GM18870 (cell line): ENCODE data around the gene SPSB1.

ENCODE experiments used
- ATAC-seq: cut with Tn5 transposase; IDR thresholded peaks from one replicate; pipeline ENCODE4 v1.9.1; 2021; ENCODE audit warnings: moderate library complexity; ENCODE audit not compliant: unreplicated experiment

Gene SPSB1

DNA sequence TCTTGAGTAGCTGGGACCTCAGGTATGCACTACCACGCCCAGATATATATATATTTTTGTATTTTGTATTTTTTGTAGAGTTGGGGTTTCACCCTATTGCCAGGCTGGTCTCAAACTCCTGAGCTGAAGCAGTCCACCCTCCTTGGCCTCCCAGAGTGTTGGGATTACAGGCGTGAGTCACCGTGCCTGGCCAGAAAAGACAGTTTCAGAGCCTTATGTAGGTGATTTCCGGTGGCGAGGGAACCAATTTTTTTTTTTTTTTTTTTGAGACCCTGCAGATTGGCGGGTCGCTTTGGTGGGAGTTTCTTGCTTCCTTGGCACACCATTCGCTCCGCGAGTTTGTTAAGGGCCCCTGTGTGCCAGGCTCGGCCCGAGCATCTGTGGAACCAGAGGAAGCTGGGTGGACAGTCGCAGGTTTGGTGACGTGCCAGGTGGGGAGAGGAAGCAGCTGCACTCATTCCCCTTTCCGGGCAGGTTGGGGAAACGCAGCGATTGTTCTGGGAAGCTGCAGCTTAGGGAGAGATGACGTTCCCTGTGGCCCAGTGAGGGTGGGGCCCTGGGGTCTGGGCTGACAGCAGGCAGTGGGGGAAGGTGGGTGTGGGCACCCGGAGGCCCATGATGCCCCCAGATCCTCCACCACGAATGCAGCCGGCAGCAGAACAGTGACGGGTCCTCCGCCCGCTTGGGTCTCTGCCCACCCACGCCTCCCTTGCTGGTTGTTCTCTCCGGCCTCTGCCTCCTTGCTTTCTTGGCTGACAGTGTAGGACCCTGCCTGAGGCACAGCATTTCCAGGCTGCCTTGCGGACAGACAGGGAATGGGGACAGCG is 25.1 kb downstream of the SPSB1 start:
- ATAC-seq = no peak

DNA sequence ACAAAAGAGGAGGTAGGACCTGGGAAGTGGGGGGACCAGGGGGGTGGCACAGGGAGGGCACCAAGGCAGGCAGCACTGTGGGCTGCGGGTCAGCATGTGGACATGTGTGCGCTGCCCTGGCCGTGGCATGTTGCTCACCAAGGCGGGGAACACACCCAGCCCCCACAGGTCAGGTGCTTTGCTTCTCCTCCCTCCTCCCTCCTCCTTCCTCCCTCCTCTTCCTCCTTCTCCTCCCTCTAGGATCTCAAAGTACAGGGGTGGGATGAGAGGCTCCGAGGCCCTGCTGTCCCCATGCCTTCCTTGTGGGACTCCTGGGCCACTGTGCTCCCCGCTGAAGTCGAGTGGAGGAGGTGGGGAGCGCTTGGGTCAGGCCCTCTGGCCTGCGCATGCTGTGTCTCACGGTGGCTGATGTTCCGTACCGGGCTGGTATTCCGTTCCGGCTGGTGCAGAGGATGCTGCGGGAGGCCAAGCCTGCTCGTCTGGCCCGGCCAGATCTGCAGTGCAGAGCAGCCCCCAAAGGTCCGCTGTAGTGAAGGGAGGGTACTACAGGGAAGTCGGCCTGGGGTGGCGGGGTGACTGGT is 26.6 kb downstream of the SPSB1 start:
- ATAC-seq = no peak

DNA sequence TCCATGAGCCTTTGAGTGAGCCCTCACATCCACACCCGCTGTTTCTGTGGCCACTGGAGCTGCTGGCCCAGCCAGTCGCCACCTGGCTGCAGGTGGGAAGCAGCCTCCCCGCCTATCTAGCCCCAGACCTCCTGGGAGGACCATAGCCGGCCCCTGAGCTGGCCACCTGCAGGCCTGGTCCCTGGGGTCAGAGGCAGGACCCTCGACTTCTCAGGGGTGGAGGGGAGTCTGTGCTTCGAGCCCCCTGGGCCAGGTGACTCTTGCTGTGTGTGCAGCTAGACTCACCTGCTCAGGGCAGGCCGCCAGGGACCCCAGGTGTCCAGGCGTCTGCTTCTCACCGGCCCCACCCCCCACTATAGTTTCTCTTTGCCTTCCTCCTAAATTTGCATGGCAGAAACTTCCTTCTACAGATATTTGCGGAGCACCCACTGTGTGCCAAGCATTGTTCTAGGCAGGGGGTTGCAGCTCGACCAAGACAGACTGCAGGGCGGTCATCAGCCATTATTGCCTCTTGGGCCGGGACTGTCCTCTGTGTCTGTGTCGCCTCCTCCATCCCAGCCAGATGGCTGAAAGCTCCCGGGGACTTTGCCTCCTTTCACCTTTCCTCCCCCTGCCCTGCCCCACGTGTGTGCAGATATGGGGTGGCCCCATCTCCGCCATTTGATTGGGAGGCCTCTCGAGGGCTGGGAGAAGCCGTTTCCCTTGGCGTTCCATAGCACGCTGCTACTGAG is 27.3 kb downstream of the SPSB1 start:
- no peak for ATAC-seq

DNA sequence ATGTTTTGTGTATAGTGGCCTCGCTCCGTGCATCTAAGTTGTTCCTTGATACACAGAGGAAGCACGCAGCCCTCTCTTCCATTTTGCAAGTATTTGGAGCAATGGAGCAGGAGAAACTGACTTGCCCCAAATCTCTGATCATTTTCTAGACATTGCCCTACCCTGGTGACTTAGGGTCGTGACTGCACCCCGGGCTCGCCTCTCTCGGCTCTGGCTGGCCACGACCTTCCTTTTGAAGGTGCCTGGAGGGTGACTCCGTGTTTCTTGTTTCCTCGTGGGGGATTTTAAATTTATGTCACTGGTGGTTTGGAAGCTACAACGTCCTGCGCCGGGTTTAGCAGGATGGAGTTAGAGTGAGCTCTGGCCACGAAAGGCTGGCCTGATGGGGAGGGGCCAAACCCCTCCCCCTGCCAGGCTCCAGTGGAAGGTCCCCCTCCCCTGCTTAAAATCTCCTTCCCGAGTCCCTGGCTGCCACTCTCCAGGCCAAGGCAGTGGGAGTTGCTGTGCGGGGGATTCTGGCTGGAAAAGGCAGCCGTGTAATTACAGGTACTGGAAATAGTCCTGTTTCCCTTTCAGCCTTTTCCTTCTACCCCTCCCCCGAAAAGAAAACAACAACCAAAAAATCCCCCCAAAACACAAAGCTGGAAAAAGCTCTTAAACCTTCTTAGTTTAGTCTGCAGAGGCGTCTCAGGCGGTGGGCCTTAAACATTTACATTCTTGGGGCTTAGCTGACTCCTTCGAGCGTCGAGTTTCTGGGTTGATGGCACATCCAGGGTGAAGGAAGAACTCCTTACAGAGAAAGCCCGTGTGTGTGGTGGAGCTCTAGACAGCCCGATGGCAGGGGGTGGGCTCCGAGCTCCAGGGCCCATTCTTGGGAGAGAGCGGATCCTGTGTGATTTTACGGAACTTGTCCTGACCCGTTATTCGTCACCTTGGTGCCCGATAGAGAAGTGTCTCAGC is 28.1 kb downstream of the SPSB1 start:
- ATAC-seq = no peak

DNA sequence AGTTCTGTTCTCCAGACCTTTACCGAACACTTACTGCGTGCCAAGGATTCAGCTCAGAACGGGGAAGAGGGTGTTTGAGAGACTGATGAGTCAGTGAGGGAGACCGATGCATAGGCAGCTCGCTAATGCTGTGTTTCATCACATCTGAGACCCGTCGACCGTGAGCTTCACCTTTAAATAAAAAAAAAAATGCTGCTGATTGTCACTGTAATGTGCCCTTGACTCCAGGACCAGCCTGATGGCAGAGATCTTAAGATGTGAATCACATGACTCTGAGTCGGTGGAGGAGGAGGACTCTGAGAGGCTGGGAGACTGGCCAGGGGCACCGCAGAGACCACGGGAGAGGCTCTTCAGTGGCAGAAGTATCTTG is 28.8 kb downstream of the SPSB1 start:
- no peak for ATAC-seq

DNA sequence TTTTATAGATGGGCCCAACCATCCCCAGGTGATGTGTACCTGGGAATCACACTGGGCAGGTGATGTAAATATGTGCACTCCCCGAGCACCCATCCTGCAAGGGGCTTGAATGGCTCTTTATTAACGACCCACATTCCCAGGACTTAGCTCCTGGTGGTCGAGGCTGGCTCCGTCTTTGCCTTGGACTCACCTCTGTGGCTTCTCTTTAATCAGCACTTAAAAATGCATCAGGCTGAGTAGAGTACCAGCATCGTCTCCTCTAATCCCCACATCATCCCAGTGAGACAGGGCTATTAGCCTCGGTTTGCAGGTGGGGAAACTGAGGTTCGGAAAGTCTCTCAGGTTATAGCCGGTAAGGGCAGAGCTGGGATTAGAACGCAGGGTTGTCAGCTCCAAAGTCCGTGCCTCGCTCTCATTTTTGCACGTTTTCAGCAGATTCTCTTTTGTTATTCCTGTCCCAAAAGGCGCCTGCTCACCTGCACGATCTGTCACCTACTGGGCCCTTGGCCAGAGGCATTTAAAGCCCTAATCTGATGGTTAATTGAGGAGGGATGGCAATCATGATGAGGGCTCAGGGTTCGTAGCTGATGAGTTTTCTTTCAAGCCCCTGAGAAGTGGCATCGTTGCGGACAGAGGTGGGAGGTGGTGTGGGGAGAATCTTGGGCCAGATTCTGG is 29.4 kb downstream of the SPSB1 start:
- ATAC-seq = no peak

DNA sequence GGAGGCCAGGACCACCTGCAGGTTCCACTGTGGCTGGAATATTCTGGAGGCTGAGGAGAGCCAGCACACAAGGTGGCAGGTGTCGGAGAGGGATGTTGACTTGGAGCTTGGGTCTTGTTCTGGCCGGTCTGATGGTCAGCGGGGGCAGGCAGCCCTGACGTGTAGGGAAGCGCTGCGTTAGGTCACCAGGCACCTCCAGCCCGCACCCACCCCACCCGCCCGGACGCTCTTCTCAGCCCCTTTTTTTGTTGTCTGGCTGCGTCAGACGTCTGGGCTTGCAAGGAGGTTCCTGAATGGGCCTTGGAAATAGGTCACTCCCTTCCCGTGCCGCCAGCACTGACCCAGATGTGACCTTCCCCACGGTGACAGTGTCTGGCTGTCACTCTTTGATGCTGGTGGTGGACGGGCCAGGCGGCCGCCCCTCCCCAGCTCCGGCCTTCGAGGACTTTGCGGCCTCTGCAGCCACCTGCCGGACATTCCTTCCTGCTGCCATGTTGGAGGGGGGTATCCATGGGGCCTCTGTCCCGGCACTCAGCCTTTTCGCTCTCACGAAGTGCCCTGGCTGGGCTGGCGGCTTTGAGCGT is 30.1 kb downstream of the SPSB1 start:
- ATAC-seq = no peak

DNA sequence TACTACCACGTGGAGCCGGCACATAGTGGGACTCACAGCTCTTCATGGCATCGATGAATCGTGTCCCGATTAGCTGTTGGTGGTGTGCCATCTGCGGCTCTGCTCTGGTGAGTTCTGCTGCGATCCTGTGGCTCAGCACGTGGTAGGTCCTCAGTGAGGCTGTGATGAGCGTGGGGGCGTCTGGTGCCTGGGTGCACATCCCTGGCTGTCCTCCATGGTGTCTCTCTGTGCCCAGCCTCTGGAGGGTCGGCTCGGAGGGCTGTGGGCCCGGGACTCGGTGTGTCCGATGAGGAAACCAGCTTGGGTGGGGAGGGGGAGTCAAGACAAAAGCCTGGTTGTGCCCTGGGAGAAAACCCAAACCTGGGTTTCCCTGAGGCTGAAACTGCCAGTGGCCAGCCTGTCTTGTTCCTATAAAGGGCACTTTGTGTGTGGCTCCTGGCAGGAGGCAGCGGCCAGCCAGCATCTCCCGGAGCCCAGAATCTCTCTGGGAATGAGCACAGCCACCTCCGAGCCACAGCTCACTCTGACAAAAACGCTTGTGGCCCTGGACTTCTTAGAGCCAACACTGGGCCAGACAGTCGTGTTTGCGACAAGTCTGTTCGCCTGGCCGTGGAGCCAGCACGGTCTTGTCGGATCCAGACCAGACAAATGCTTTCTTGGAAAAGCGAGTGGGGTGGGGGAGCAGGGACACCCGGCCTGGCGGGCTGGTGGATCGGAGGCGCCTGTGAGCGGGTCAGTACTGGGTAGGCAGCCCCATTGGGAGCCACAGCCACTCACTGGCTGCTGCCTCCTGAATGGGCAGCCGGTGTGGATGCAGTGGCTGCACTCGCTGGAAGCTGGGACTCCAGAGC is 31.8 kb downstream of the SPSB1 start:
- ATAC-seq = no peak

DNA sequence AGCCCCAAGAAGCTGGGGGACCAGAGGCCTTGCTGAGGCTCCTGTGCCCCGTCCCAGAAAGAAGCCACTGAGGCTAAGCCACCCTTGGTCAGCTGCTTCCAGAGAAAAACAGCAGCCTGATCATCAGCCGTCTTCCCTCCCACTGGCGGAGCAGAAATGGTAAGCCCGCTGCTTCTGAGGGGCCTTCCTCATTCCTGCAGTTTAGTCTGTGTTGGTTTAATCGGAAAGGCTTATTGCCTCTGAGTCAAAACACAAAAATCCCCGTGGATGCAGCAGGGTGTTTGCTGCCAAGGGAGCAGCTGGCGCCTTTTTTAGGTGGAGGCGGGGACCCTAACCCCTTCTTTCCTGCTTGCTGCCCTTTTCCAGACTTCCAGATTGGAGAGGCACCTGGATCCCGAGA is 33.9 kb downstream of the SPSB1 start:
- no peak for ATAC-seq

DNA sequence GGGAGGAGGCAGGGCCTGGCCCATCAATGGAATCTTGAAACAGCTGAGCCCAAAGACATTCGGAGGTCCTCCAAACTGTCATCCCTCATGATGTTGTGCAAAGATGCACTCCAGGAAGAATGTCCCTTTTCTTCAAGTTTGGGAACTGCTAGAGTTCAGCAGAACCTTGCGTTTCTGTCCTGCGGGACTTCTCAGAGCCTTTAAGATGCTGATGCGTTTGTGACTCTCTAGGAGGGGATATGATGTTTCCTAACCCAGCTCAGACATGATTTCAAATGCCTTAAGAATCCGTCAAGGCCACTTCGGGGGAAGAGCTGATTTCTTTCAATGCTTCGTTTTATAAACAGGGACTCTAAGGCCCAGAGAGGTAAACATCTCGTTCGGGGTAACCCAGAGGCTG is 35.5 kb downstream of the SPSB1 start:
- ATAC-seq = no peak

DNA sequence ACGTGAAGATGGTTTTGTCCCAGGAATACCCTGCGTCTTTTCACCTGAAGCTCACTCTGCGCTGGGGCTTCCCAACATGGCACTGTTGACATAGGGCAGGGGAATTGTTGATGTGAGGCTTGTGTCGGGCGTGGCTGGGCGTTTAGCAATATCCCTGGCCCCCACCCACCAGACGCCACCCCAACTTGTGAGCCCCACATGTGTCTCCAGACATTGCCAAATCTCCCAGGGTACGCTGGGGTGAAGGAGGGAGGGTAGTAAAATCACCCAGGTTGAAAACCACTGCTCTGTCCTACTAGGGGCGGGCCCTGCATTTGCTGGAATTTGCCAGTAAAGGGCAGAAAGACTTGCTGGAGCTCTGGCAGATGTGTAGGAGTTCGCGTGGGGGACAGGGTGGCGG is 36.0 kb downstream of the SPSB1 start:
- no peak for ATAC-seq

DNA sequence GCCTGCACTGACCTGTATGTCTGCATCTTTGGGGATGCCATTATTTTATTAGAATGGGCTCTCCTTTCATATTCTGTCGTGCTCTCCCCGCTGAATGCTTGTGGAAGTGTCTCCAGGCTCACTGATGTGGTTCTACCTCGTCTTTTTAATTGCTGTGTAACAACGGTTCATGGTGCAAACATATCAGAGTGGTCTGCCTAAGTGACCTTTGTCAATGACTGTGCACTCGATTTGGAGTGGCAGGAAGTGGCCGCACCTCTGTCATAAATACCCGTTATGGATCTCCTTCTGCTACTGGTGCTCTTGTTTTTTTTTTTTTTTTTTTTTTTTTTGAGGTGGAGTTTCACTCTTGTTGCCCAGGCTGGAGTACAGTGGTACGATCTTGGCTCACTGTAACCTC is 38.3 kb downstream of the SPSB1 start:
- no peak for ATAC-seq

DNA sequence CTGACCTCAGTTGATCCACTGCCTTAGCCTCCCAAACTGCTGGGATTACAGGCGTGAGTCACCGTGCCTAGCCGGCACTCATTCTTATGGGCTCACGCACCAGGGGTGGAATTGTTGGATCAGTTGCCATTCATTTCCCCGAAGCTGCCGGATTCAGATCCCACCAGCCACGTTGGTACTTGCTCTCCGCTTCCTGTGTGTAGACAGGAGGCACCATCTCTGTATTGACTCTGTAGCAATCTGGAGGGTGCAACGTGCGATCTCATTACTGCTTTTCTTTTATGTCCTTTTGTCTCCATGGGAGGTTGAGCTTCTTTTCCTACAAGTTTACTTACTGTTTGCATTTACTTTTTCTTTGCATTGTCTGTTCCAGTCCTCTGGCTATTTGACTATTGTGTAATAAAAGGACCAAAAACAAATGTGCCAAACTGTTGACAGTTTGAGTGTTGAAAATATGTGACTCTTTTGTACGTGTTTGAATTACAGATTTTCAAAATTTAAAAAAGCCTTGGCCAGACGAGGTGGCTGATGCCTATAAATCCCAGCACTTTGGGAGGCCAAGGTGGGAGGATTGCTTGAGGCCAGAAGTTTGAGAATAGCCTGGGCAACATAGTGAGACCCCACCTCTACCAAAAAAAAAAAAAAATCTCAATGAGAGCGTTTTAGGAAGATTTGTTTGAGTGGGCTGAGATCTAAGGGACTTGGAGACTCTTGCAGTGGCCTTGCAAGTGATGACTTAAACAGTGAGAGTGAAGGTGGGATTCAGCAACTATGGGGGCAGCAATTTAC is 39.1 kb downstream of the SPSB1 start:
- ATAC-seq = no peak

DNA sequence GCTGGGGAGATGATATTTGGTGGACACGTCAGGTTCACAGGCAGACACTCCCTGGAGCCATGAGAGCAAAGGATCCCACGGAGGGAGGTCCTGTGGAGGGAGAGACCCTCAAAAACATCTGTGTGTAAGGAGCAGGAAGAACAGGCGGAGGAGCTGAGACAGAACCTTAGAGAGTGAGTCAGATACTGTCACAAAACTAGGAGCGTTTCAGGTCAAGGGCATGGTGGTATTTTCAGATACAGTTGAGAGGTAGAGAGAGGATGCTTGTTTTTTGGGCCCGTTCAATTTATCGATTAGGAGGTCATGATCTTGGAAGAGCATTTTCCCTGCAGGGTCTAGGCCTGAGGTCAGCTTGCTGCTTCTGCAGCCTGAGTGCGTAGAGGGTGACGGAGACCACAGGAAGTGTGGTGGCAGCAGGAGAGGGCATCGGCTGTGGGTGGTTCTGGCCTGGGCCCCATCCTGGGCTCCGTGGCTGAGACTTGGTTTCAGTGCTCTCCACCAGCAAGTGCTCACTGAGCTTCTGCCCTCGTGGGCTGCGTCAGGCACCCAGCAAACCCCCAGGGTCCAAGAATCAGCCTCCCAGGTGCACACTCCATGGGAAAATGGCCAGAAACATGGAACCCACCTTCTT is 39.9 kb downstream of the SPSB1 start:
- no peak for ATAC-seq

DNA sequence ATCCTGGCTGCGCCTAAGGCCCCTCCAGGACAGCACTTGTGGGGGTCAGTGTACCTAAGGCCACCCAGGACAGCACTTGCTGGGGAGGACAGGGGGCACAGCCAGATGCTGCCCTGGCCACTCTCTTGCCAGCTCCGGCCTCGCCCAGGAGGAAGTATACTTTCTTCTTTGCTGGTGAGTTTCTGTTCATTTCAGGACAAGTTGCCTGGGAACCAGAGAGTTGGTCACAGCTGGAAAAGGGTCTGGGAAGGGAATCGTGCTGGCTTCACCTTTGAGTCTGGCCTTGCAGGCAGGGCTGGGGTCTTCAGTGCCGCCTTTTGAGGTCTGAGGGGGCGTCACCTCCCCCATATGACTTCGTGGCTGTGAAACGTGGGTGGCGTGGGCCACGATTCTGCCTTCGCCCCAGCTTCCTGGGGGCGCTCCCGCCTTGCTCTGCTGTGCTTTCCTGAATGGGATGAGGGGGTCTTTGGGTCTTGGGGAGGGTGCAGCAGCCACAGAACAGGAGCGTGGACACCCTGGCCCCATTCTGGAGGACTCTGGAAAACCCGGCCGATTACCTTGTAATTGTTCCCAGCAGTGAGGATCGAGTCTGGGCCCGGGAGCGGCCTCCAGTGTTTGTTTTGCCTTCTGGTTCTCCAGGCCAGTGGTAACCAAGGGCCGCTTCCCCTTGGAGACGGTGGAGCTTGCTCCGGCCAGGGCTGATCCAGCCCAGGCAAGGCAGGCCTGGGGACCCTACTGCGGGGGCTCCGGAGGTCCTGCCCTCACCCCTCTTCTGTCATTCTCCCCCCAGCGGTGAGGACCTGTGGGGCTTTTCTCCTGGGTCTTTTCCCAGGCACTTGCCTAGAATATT is 45.9 kb downstream of the SPSB1 start:
- ATAC-seq = no peak

DNA sequence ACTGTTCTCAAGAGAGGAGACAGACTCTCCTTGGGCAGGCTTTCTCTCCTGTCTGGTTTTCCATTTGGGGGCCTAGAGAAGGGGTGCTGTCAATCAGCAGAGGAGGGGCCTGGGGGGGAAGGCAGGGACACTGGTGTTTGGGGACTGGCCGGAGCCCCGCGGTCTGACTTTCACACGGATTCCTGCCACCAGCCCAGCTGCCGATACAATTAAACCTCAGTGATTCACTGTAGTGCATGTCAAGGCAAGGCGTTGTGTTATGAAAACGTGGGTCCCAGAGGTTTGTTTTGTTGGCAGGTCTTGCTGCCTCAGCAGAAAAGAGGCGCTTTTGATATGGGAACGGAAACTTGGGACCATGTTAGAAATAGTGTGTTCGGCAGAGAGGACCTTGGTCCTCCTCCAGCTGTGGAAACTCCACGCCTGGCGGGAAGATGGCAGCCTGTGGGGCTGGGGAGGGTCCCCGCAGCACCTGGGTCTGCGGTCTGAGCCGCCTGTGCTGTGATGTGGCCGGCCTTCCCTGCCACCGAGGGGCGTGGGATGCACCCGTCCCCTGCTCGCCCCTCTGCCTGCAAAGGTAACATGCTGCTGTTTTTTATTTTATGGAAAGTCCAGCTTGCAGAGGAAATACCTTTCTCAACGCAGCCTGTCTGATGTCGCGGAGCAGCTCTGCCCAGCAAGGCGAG is 47.6 kb downstream of the SPSB1 start:
- no peak for ATAC-seq
